Transverse colon (tissue), 4 donors: ENCODE data around the gene SLC5A1. TPM values are rescaled to one million over a fixed set of nuclear protein-coding genes. Genes with fewer than 3 reads are reported as not detected.

Experiments used
- DNase-seq: peaks from one replicate; pipeline ENCODE4 v3.0.0-alpha.2; 2019
- H3K27ac ChIP-seq, 4 donors: fragments of 200-600 bp; sonication (generic); 2 replicates each; pipeline ENCODE4 v1.5.1; 2016 to 2018; ENCODE audit warnings: inconsistent platforms in 4 of 4
- H3K27me3 ChIP-seq: fragments of 200-600 bp; sonication (generic); 2 replicates; pipeline ENCODE4 v1.5.1; 2017; ENCODE audit warnings: inconsistent platforms
- H3K36me3 ChIP-seq, 4 donors: fragments of 200-600 bp; sonication (generic); 2 replicates each; pipeline ENCODE4 v1.5.1; 2017 to 2019; ENCODE audit warnings: inconsistent platforms in 4 of 4
- H3K4me1 ChIP-seq, 4 donors: fragments of 200-600 bp; sonication (generic); 2 replicates each; pipeline ENCODE4 v1.5.1; 2017 to 2020; ENCODE audit warnings: inconsistent platforms in 4 of 4
- H3K4me3 ChIP-seq, 4 donors: fragments of 200-600 bp; sonication (generic); 1 replicate in 1 of 4; 2 replicates in 3 of 4; pipeline versions ENCODE4 v1.5.1 to v1.6.1; 2017 to 2019; ENCODE audit warnings: inconsistent platforms in 4 of 4
- H3K9me3 ChIP-seq, 2 donors: fragments of 200-600 bp; sonication (generic); 2 replicates each; pipeline ENCODE4 v1.5.1; 2017 to 2019; ENCODE audit warnings: inconsistent platforms in 2 of 2
- CTCF ChIP-seq, 5 experiments: fragments of 200-600 bp in 3 of 5; fragments of 450-650 bp in 2 of 5; sonication (generic) in 3 of 5; IDR thresholded peaks; 1 replicate in 2 of 5; 2 replicates in 3 of 5; pipeline ENCODE4 v1.5.1; 2016 to 2017; ENCODE audit warnings: antibody characterized with exemption in 5 of 5, inconsistent platforms in 3 of 5, mild to moderate bottlenecking in 2 of 5, moderate library complexity in 1 of 5
- EP300 ChIP-seq: sonication (generic); formaldehyde crosslinking; IDR thresholded peaks from one replicate; pipeline ENCODE4 v1.6.1; 2017; ENCODE audit warnings: antibody characterized with exemption, low read depth
- POLR2A ChIP-seq: fragments of 450-650 bp; IDR thresholded peaks from one replicate; pipeline ENCODE4 v1.6.1; 2016; ENCODE audit warnings: antibody characterized with exemption, mild to moderate bottlenecking, moderate library complexity
- POLR2AphosphoS5 ChIP-seq, 3 donors: sonication (generic); formaldehyde crosslinking; IDR thresholded peaks; one replicate each; pipeline ENCODE4 v1.6.1; 2016; ENCODE audit warnings: antibody characterized with exemption in 3 of 3
- WGBS, 2 donors: methylation state at CpG; one replicate each; pipeline ENCODE4 v1.1.5; 2018; ENCODE audit warnings: low coverage in 1 of 2; 5-methylcytosine and 5-hydroxymethylcytosine counted together
- in situ Hi-C, 4 donors: fragments of 200-750 bp; cut with MboI; loops; one replicate each; pipeline versions ENCODE4 v1.15.0 to v1.15.1; 2017; ENCODE audit warnings: low sequenced_read_pairs in 3 of 4, low pct_ligation_motif_present in 1 of 4, low pct_unique_long_range_greater_than_20kb in 1 of 4
- intact Hi-C: fragments of 100-400 bp; cut with DNase I; formaldehyde crosslinking; loops from one replicate; pipeline ENCODE4 v1.15.1; 2023; ENCODE audit warnings: low total_unique reads
- total RNA-seq, 4 donors: library from RNA; depleted of rRNA; stranded (reverse); fragments of >200 nt; gene quantifications; one replicate each; pipeline ENCODE4 v1.1.0, GENCODE V29; 2016

The SLC5A1 gene
- total RNA-seq, 4 donors from 2014 or later = 25.5 to 145 (median 83.2) TPM

- Histone ChIP-seq H3K4me1 (no peaks in the 10 kb centered on the region), H3K27me3 (no peaks in the 10 kb centered on the region), H3K36me3 (no peaks in the 10 kb centered on the region), H3K4me3 (no peak overlapping the region), H3K9me3 (no peaks in the 10 kb centered on the region), H3K27ac (no peak overlapping the region)
- intact Hi-C loops = no loop called here
- no peak for DNase-seq
- in situ Hi-C loops = no loop called here
- TF ChIP-seq POLR2AphosphoS5 (IDR thresholded peaks at IDR 0.05) (no peak), EP300 (no peak), CTCF (IDR thresholded peaks at IDR 0.05) (no peak), POLR2A (no peak)
- 77 to 94% methylated on average over 3 to 5 of the region's 5 CpGs for WGBS, 2 donors
Measured at GRCh38 chr22:32052936-32053791, 10.1 kb downstream of the SLC5A1 start.

DNA sequence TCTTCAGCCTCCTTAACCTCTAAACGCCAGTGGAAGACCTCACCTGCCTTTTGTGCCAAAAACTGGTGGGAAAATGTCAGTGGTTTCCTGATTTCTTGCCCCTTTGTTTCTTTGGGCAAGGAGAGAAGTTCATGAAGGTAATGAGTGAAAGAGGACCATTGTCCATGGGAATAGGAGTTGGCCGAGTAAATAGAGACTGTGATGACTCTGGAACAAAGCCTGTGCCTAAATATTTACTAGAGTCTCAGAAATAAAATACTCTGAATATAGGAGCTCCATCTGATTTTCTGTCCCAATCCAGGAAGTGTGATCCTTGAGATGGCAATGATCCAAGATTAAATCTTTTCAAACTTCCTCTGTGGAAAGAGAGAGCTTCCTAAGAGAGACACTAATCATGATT is 12.0 kb downstream of the SLC5A1 start:
- no peaks in the 10 kb centered on the region for H3K9me3 ChIP-seq
- no peak overlapping the region for H3K4me3 ChIP-seq
- no peaks in the 10 kb centered on the region for H3K27me3 ChIP-seq
- intact Hi-C loops (no loop called here), in situ Hi-C loops (no loop called here)
- no peak for DNase-seq
- WGBS, 2 donors = 23 to 55% methylated on average over 2 of the region's 2 CpGs
- H3K36me3 ChIP-seq = no peaks in the 10 kb centered on the region
- no peaks in the 10 kb centered on the region for H3K4me1 ChIP-seq
- no peak overlapping the region for H3K27ac ChIP-seq
- TF ChIP-seq CTCF (IDR thresholded peaks at IDR 0.05) = no peak
- TF ChIP-seq POLR2A = no peak

- H3K27me3 ChIP-seq = no peaks in the 10 kb centered on the region
- H3K9me3 ChIP-seq = no peaks in the 10 kb centered on the region
- 74 to 75% methylated on average over 2 to 3 of the region's 3 CpGs for WGBS, 2 donors
Measured at GRCh38 chr22:32058656-32059260, 15.7 kb downstream of the SLC5A1 start.

More at GRCh38 chr22:32058656-32059260, 15.7 kb downstream of the SLC5A1 start:
- Histone ChIP-seq H3K27ac (no peak overlapping the region), H3K36me3 (no peaks in the 10 kb centered on the region), H3K4me3 (no peak overlapping the region), H3K4me1 (no peaks in the 10 kb centered on the region)
- no peak for DNase-seq
- in situ Hi-C loops = no loop called here
- intact Hi-C loops = no loop called here
- TF ChIP-seq EP300 (no peak), POLR2A (no peak), CTCF (IDR thresholded peaks at IDR 0.05) (no peak), POLR2AphosphoS5 (IDR thresholded peaks at IDR 0.05) (no peak)
